ENCODE data around the gene ATG2B. TPM values are rescaled to one million over a fixed set of nuclear protein-coding genes. Genes with fewer than 3 reads are reported as not detected.

ATG2B gene
- polyA plus RNA-seq, 1 donor, result 29.1 TPM

GRCh38 chr14:96376093-96376492 lies 13.0 kb upstream of the ATG2B start:
- Histone ChIP-seq H3K27me3 (ENCODE audit: control insufficient read depth, insufficient read depth, low read length) (no peaks in the 10 kb centered on the region), H3K4me1 (ENCODE audit: control insufficient read depth, insufficient read depth, low read length) (no peaks in the 10 kb centered on the region), H3K4me3 (ENCODE audit: low read length) (no peak overlapping the region), H3K36me3 (ENCODE audit: control insufficient read depth, insufficient read depth, low read length) (no peaks in the 10 kb centered on the region), H3K27ac (ENCODE audit: low read length) (no peak overlapping the region), H3K9me3 (ENCODE audit: control insufficient read depth, low read depth, low read length) (no peaks in the 10 kb centered on the region)
- DNase-seq, result peak in 1 of 2 donors; percentile 13
- WGBS (ENCODE audit: insufficient coverage, low lambda C conversion rate), result 71% methylated on average over 2 of the region's 3 CpGs

- H3K4me1 ChIP-seq (ENCODE audit: control insufficient read depth, insufficient read depth, low read length), result no peaks in the 10 kb centered on the region
- no peaks in the 10 kb centered on the region for H3K27me3 ChIP-seq (ENCODE audit: control insufficient read depth, insufficient read depth, low read length)
- no peak for DNase-seq
- 83% methylated on average over 3 of the region's 3 CpGs for WGBS (ENCODE audit: insufficient coverage, low lambda C conversion rate)
- H3K36me3 ChIP-seq (ENCODE audit: control insufficient read depth, insufficient read depth, low read length), result no peaks in the 10 kb centered on the region
- H3K27ac ChIP-seq (ENCODE audit: low read length), result no peak overlapping the region
- no peak overlapping the region for H3K4me3 ChIP-seq (ENCODE audit: low read length)
- H3K9me3 ChIP-seq (ENCODE audit: control insufficient read depth, low read depth, low read length), result no peaks in the 10 kb centered on the region
Measured at GRCh38 chr14:96373538-96373937, 10.4 kb upstream of the ATG2B start.

GRCh38 chr14:96370528-96370927 lies 7.4 kb upstream of the ATG2B start:
- no peak for DNase-seq
- Histone ChIP-seq H3K4me3 (ENCODE audit: low read length) (no peak overlapping the region), H3K36me3 (ENCODE audit: control insufficient read depth, insufficient read depth, low read length) (no peaks in the 10 kb centered on the region), H3K4me1 (ENCODE audit: control insufficient read depth, insufficient read depth, low read length) (no peaks in the 10 kb centered on the region), H3K27me3 (ENCODE audit: control insufficient read depth, insufficient read depth, low read length) (no peaks in the 10 kb centered on the region), H3K27ac (ENCODE audit: low read length) (no peak overlapping the region), H3K9me3 (ENCODE audit: control insufficient read depth, low read depth, low read length) (no peaks in the 10 kb centered on the region)
- no CpG with 5 or more reads among the region's 5 CpGs for WGBS (ENCODE audit: insufficient coverage, low lambda C conversion rate)

- Histone ChIP-seq H3K4me1 (ENCODE audit: control insufficient read depth, insufficient read depth, low read length) (no peaks in the 10 kb centered on the region), H3K36me3 (ENCODE audit: control insufficient read depth, insufficient read depth, low read length) (no peaks in the 10 kb centered on the region), H3K27me3 (ENCODE audit: control insufficient read depth, insufficient read depth, low read length) (no peaks in the 10 kb centered on the region), H3K9me3 (ENCODE audit: control insufficient read depth, low read depth, low read length) (no peaks in the 10 kb centered on the region), H3K27ac (ENCODE audit: low read length) (no peak overlapping the region), H3K4me3 (ENCODE audit: low read length) (no peak overlapping the region)
- no peak for DNase-seq
- WGBS (ENCODE audit: insufficient coverage, low lambda C conversion rate), result 100% methylated on average over 1 of the region's 1 CpG
Measured at GRCh38 chr14:96368534-96368933, 5.4 kb upstream of the ATG2B start.

- Histone ChIP-seq H3K4me3 (ENCODE audit: low read length) (no peak overlapping the region), H3K27ac (ENCODE audit: low read length) (peak overlapping the region; percentile 74), H3K9me3 (ENCODE audit: control insufficient read depth, low read depth, low read length) (no peaks in the 10 kb centered on the region), H3K4me1 (ENCODE audit: control insufficient read depth, insufficient read depth, low read length) (peaks cover 3% of the 10 kb centered on the region), H3K36me3 (ENCODE audit: control insufficient read depth, insufficient read depth, low read length) (no peaks in the 10 kb centered on the region), H3K27me3 (ENCODE audit: control insufficient read depth, insufficient read depth, low read length) (no peaks in the 10 kb centered on the region)
- WGBS (ENCODE audit: insufficient coverage, low lambda C conversion rate), result 33% methylated on average over 1 of the region's 1 CpG
- DNase-seq, result peak; percentile 42 to 76
Measured at GRCh38 chr14:96364962-96365361, 1.8 kb upstream of the ATG2B start.

GRCh38 chr14:96363751-96364336 lies 703 bp upstream of the ATG2B start:
- WGBS (ENCODE audit: insufficient coverage, low lambda C conversion rate), result no CpG with 5 or more reads among the region's 38 CpGs
- peak; percentile 32 to 69 for DNase-seq
- Histone ChIP-seq H3K27ac (ENCODE audit: low read length) (peak overlapping the region; percentile 74), H3K4me3 (ENCODE audit: low read length) (peak overlapping the region; percentile 62), H3K9me3 (ENCODE audit: control insufficient read depth, low read depth, low read length) (no peaks in the 10 kb centered on the region), H3K27me3 (ENCODE audit: control insufficient read depth, insufficient read depth, low read length) (no peaks in the 10 kb centered on the region), H3K36me3 (ENCODE audit: control insufficient read depth, insufficient read depth, low read length) (no peaks in the 10 kb centered on the region), H3K4me1 (ENCODE audit: control insufficient read depth, insufficient read depth, low read length) (peaks cover 5% of the 10 kb centered on the region)

GRCh38 chr14:96362071-96362964 lies 823 bp downstream of the ATG2B start:
- H3K4me3 ChIP-seq (ENCODE audit: low read length), result peak overlapping the region; percentile 91
- WGBS (ENCODE audit: insufficient coverage, low lambda C conversion rate), result 0% methylated on average over 1 of the region's 27 CpGs
- H3K27ac ChIP-seq (ENCODE audit: low read length), result peak overlapping the region; percentile 91
- H3K27me3 ChIP-seq (ENCODE audit: control insufficient read depth, insufficient read depth, low read length), result no peaks in the 10 kb centered on the region
- peak; percentile 74 to 88 for DNase-seq
- H3K4me1 ChIP-seq (ENCODE audit: control insufficient read depth, insufficient read depth, low read length), result peaks cover 5% of the 10 kb centered on the region
- no peaks in the 10 kb centered on the region for H3K9me3 ChIP-seq (ENCODE audit: control insufficient read depth, low read depth, low read length)
- no peaks in the 10 kb centered on the region for H3K36me3 ChIP-seq (ENCODE audit: control insufficient read depth, insufficient read depth, low read length)

GRCh38 chr14:96359959-96360358 lies 3.2 kb downstream of the ATG2B start:
- Histone ChIP-seq H3K4me1 (ENCODE audit: control insufficient read depth, insufficient read depth, low read length) (peaks cover 5% of the 10 kb centered on the region), H3K27ac (ENCODE audit: low read length) (no peak overlapping the region), H3K27me3 (ENCODE audit: control insufficient read depth, insufficient read depth, low read length) (no peaks in the 10 kb centered on the region), H3K9me3 (ENCODE audit: control insufficient read depth, low read depth, low read length) (no peaks in the 10 kb centered on the region), H3K36me3 (ENCODE audit: control insufficient read depth, insufficient read depth, low read length) (no peaks in the 10 kb centered on the region), H3K4me3 (ENCODE audit: low read length) (no peak overlapping the region)
- DNase-seq, result peak; percentile 12 to 53

- 20% methylated on average over 1 of the region's 3 CpGs for WGBS (ENCODE audit: insufficient coverage, low lambda C conversion rate)
- DNase-seq, result no peak
- Histone ChIP-seq H3K27ac (ENCODE audit: low read length) (no peak overlapping the region), H3K27me3 (ENCODE audit: control insufficient read depth, insufficient read depth, low read length) (no peaks in the 10 kb centered on the region), H3K9me3 (ENCODE audit: control insufficient read depth, low read depth, low read length) (no peaks in the 10 kb centered on the region), H3K4me1 (ENCODE audit: control insufficient read depth, insufficient read depth, low read length) (peaks cover 5% of the 10 kb centered on the region), H3K36me3 (ENCODE audit: control insufficient read depth, insufficient read depth, low read length) (peaks cover 2% of the 10 kb centered on the region), H3K4me3 (ENCODE audit: low read length) (no peak overlapping the region)
Measured at GRCh38 chr14:96357216-96357615, 5.9 kb downstream of the ATG2B start.

- no peak for DNase-seq
- H3K36me3 ChIP-seq (ENCODE audit: control insufficient read depth, insufficient read depth, low read length), result peaks cover 4% of the 10 kb centered on the region
- no peaks in the 10 kb centered on the region for H3K9me3 ChIP-seq (ENCODE audit: control insufficient read depth, low read depth, low read length)
- H3K27me3 ChIP-seq (ENCODE audit: control insufficient read depth, insufficient read depth, low read length), result no peaks in the 10 kb centered on the region
- 100% methylated on average over 1 of the region's 4 CpGs for WGBS (ENCODE audit: insufficient coverage, low lambda C conversion rate)
- no peak overlapping the region for H3K4me3 ChIP-seq (ENCODE audit: low read length)
- no peak overlapping the region for H3K27ac ChIP-seq (ENCODE audit: low read length)
- H3K4me1 ChIP-seq (ENCODE audit: control insufficient read depth, insufficient read depth, low read length), result no peaks in the 10 kb centered on the region
Measured at GRCh38 chr14:96354246-96354645, 8.9 kb downstream of the ATG2B start.
